Trophoblast cell (in vitro differentiated cells and primary cell): Measurements from ENCODE around the gene NOP9.

Source experiments
- DNase-seq, 2 donors: peaks; one replicate each; pipeline ENCODE4 v3.0.0-alpha.2; 2016
- H2AFZ ChIP-seq: 2 replicates; pipeline ENCODE4 v1.6.1; 2013; ENCODE audit warnings: low read length, moderate library complexity, mild to moderate bottlenecking; ENCODE audit not compliant: insufficient read depth, poor library complexity
- H2AK5ac ChIP-seq: 2 replicates; pipeline ENCODE4 v1.6.1; 2013; ENCODE audit warnings: mild to moderate bottlenecking, low read length
- H2BK120ac ChIP-seq: 2 replicates; pipeline ENCODE4 v1.6.1; 2013; ENCODE audit warnings: low read length, mild to moderate bottlenecking, moderate library complexity; ENCODE audit not compliant: insufficient read depth, poor library complexity
- H2BK12ac ChIP-seq: 2 replicates; pipeline ENCODE4 v1.6.1; 2013; ENCODE audit warnings: mild to moderate bottlenecking, low read length, moderate library complexity
- H2BK5ac ChIP-seq: 2 replicates; pipeline ENCODE4 v1.6.1; 2013; ENCODE audit warnings: low read length, low read depth, moderate library complexity, mild to moderate bottlenecking; ENCODE audit not compliant: poor library complexity
- H3K14ac ChIP-seq: 2 replicates; pipeline ENCODE4 v1.6.1; 2013; ENCODE audit warnings: mild to moderate bottlenecking, low read length
- H3K18ac ChIP-seq: 2 replicates; pipeline ENCODE4 v1.6.1; 2013; ENCODE audit warnings: mild to moderate bottlenecking, low read length
- H3K23ac ChIP-seq: 2 replicates; pipeline ENCODE4 v1.6.1; 2013; ENCODE audit warnings: low read length
- H3K27ac ChIP-seq: 2 replicates; pipeline ENCODE4 v1.5.1; 2013; ENCODE audit warnings: low read depth, mild to moderate bottlenecking, inconsistent platforms, low read length, moderate library complexity
- H3K27me3 ChIP-seq: 2 replicates; pipeline ENCODE4 v1.6.1; 2013; ENCODE audit warnings: inconsistent platforms, mild to moderate bottlenecking, low read length, moderate library complexity; ENCODE audit not compliant: insufficient read depth
- H3K36me3 ChIP-seq, 2 experiments: 1 replicate in 1 of 2; 2 replicates in 1 of 2; pipeline ENCODE4 v1.6.1; 2013; ENCODE audit warnings: low read length in 2 of 2, mild to moderate bottlenecking in 2 of 2, moderate library complexity in 1 of 2; ENCODE audit not compliant: insufficient read depth in 2 of 2, control insufficient read depth in 1 of 2
- H3K4ac ChIP-seq: 2 replicates; pipeline ENCODE4 v1.6.1; 2013; ENCODE audit warnings: low read depth, mild to moderate bottlenecking, low read length, moderate library complexity
- H3K4me1 ChIP-seq, 2 experiments: 1 replicate in 1 of 2; 2 replicates in 1 of 2; pipeline ENCODE4 v1.6.1; 2013; ENCODE audit warnings: low read length in 2 of 2, mild to moderate bottlenecking in 2 of 2, moderate library complexity in 1 of 2; ENCODE audit not compliant: insufficient read depth in 2 of 2, control insufficient read depth in 1 of 2
- H3K4me2 ChIP-seq: 2 replicates; pipeline ENCODE4 v1.6.1; 2013; ENCODE audit warnings: inconsistent platforms, mild to moderate bottlenecking, low read length, moderate library complexity
- H3K4me3 ChIP-seq: 2 replicates; pipeline ENCODE4 v1.5.1; 2013; ENCODE audit warnings: mild to moderate bottlenecking, low read depth, low read length, inconsistent platforms
- H3K79me1 ChIP-seq: one replicate; pipeline ENCODE4 v1.6.1; 2013; ENCODE audit warnings: low read length
- H3K79me2 ChIP-seq: 2 replicates; pipeline ENCODE4 v1.6.1; 2013; ENCODE audit warnings: low read length, mild to moderate bottlenecking; ENCODE audit not compliant: control insufficient read depth, insufficient read depth, poor library complexity
- H3K9ac ChIP-seq: 2 replicates; pipeline ENCODE4 v1.6.1; 2013; ENCODE audit warnings: mild to moderate bottlenecking, low read length
- H3K9me3 ChIP-seq: 2 replicates; pipeline ENCODE4 v1.6.1; 2013; ENCODE audit warnings: low read depth, mild to moderate bottlenecking, control low read depth, inconsistent platforms, low read length; ENCODE audit not compliant: insufficient read depth
- H4K12ac ChIP-seq: 2 replicates; pipeline ENCODE4 v1.6.1; 2013; ENCODE audit warnings: low read depth, mild to moderate bottlenecking, low read length, moderate library complexity
- H4K8ac ChIP-seq: 2 replicates; pipeline ENCODE4 v1.6.1; 2013; ENCODE audit warnings: low read depth, mild to moderate bottlenecking, low read length, moderate library complexity
- H4K91ac ChIP-seq: one replicate; pipeline ENCODE4 v1.6.1; 2013; ENCODE audit warnings: low read depth, mild to moderate bottlenecking, low read length, moderate library complexity
- WGBS: extraction: QIAGEN DNeasy Blood & Tissue Kit; methylation state at CpG from one replicate; pipeline ENCODE4 v1.1.7; 2013; ENCODE audit warnings: missing lambda C conversion rate; ENCODE audit not compliant: insufficient read length, insufficient coverage; ENCODE audit errors: extremely low coverage; 5-methylcytosine and 5-hydroxymethylcytosine counted together

NOP9 gene

GRCh38 chr14:24269910-24270536 is 29.6 kb upstream of the NOP9 start:
- no peaks in the 10 kb centered on the region for H3K27me3 ChIP-seq
- peak overlapping the region; percentile 31 for H2AK5ac ChIP-seq
- no peak for DNase-seq
- no peak overlapping the region for H3K27ac ChIP-seq
- H4K12ac ChIP-seq = no peak overlapping the region
- H3K9me3 ChIP-seq = no peaks in the 10 kb centered on the region
- no peak overlapping the region for H3K14ac ChIP-seq
- no peak overlapping the region for H3K4me2 ChIP-seq
- H2BK12ac ChIP-seq = no peak overlapping the region
- H3K23ac ChIP-seq = no peak overlapping the region
- no peak overlapping the region for H4K8ac ChIP-seq
- H3K9ac ChIP-seq = no peak overlapping the region
- no peak overlapping the region for H3K4me3 ChIP-seq
- H3K79me1 ChIP-seq = peaks cover 6% of the 10 kb centered on the region
- no peak overlapping the region for H4K91ac ChIP-seq
- no peak overlapping the region for H2BK5ac ChIP-seq
- WGBS = no CpG with 5 or more reads among the region's 14 CpGs
- H3K4ac ChIP-seq = no peak overlapping the region
- peaks cover 5 to 10% of the 10 kb centered on the region in 2 experiments for H3K4me1 ChIP-seq
- H3K36me3 ChIP-seq = peaks cover 30 to 40% of the 10 kb centered on the region in 2 experiments
- H3K18ac ChIP-seq = peak overlapping the region; percentile 35
- no peak overlapping the region for H2BK120ac ChIP-seq
- no peak overlapping the region for H2AFZ ChIP-seq
- peaks cover 3% of the 10 kb centered on the region for H3K79me2 ChIP-seq

- Histone ChIP-seq H2AK5ac (no peak overlapping the region), H2AFZ (no peak overlapping the region), H3K79me1 (peaks cover 5% of the 10 kb centered on the region), H3K79me2 (peaks cover 2% of the 10 kb centered on the region), H3K27me3 (no peaks in the 10 kb centered on the region), H3K18ac (peak overlapping the region; percentile 84), H3K9ac (no peak overlapping the region), H3K4ac (no peak overlapping the region), H2BK12ac (no peak overlapping the region), H2BK5ac (no peak overlapping the region), H4K8ac (peak overlapping the region; percentile 95), H4K91ac (peak overlapping the region; percentile 97), H3K9me3 (no peaks in the 10 kb centered on the region), H3K36me3 (peaks cover 30 to 37% of the 10 kb centered on the region in 2 experiments), H3K23ac (no peak overlapping the region), H3K14ac (peak overlapping the region; percentile 94), H4K12ac (peak overlapping the region; percentile 78), H3K4me2 (peak overlapping the region; percentile 74), H3K4me1 (peaks cover 3 to 9% of the 10 kb centered on the region in 2 experiments), H3K4me3 (peak overlapping the region; percentile 81), H3K27ac (peak overlapping the region; percentile 96), H2BK120ac (no peak overlapping the region)
- DNase-seq = no peak
- WGBS = no CpG with 5 or more reads among the region's 13 CpGs
Observed at GRCh38 chr14:24270537-24271133, 29.0 kb upstream of the NOP9 start.

GRCh38 chr14:24271134-24271833 is 28.4 kb upstream of the NOP9 start, which contains the start of gene RABGGTA:
RABGGTA (minus strand) TSS chr14:24271597; CDS start chr14:24271115, 482 bp downstream.
- Histone ChIP-seq H3K14ac (peak within 1 kb of the TSS; percentile 94), H4K8ac (peak within 1 kb of the TSS; percentile 95), H3K79me1 (peaks cover 5% of the 10 kb centered on the region), H3K4me3 (peak within 1 kb of the TSS; percentile 81), H3K9ac (peak within 1 kb of the TSS; percentile 82), H4K91ac (peak within 1 kb of the TSS; percentile 97), H3K79me2 (peaks cover 2% of the 10 kb centered on the region), H3K27me3 (no peaks in the 10 kb centered on the region), H3K36me3 (peaks cover 27 to 32% of the 10 kb centered on the region in 2 experiments), H3K4me1 (peaks cover 3 to 9% of the 10 kb centered on the region in 2 experiments), H3K27ac (peak within 1 kb of the TSS; percentile 96), H2BK120ac (peak within 1 kb of the TSS; percentile 84), H3K18ac (peak within 1 kb of the TSS; percentile 84), H2AK5ac (peak within 1 kb of the TSS; percentile 29), H2BK12ac (no peak within 1 kb of the TSS), H3K4me2 (peak within 1 kb of the TSS; percentile 77), H3K23ac (no peak within 1 kb of the TSS), H4K12ac (peak within 1 kb of the TSS; percentile 78), H3K9me3 (no peaks in the 10 kb centered on the region), H2AFZ (peak within 1 kb of the TSS; percentile 67), H3K4ac (peak within 1 kb of the TSS; percentile 56), H2BK5ac (peak within 1 kb of the TSS; percentile 91)
- peak; percentile 84 to 95 for DNase-seq
- no CpG with 5 or more reads among the region's 61 CpGs for WGBS

GRCh38 chr14:24271834-24272263 is 27.8 kb upstream of the NOP9 start:
- Histone ChIP-seq H3K14ac (no peak overlapping the region), H4K12ac (no peak overlapping the region), H3K79me2 (peaks cover 2% of the 10 kb centered on the region), H2BK120ac (no peak overlapping the region), H2BK12ac (no peak overlapping the region), H3K23ac (no peak overlapping the region), H2AK5ac (no peak overlapping the region), H3K36me3 (peaks cover 22 to 26% of the 10 kb centered on the region in 2 experiments), H3K4me1 (peaks cover 3 to 9% of the 10 kb centered on the region in 2 experiments), H3K4me2 (peak overlapping the region; percentile 77), H3K27me3 (no peaks in the 10 kb centered on the region), H4K91ac (peak overlapping the region; percentile 7), H3K9ac (peak overlapping the region; percentile 42), H4K8ac (peak overlapping the region; percentile 23), H2BK5ac (no peak overlapping the region), H3K27ac (no peak overlapping the region), H3K4ac (peak overlapping the region; percentile 31), H3K4me3 (peak overlapping the region; percentile 81), H3K9me3 (no peaks in the 10 kb centered on the region), H3K18ac (peak overlapping the region; percentile 17), H3K79me1 (peaks cover 5% of the 10 kb centered on the region), H2AFZ (peak overlapping the region; percentile 14)
- no CpG with 5 or more reads among the region's 3 CpGs for WGBS
- DNase-seq = no peak
